Measurements from ENCODE around the gene SMPD3.
A peak's percentile ranks its signal among the peaks of the same experiment; 100 is the strongest.

SMPD3 gene

GRCh38 chr16:68382296-68382718 lies 66.0 kb downstream of the SMPD3 start:
- peaks cover 16% of the 10 kb centered on the region for H3K4me1 ChIP-seq (ENCODE audit: insufficient read depth, low read length, poor library complexity, severe bottlenecking)
- H3F3A ChIP-seq (ENCODE audit: low read depth), result no peaks in the 10 kb centered on the region
- no peaks in the 10 kb centered on the region for H3K36me3 ChIP-seq (ENCODE audit: insufficient read depth, low read length)
- no peaks in the 10 kb centered on the region for H3K9me3 ChIP-seq (ENCODE audit: insufficient read depth, low read depth, low read length)
- H3K79me2 ChIP-seq (ENCODE audit: insufficient read depth, low read length), result no peaks in the 10 kb centered on the region
- no peak overlapping the region for H3K9ac ChIP-seq (ENCODE audit: low read depth, low read length, poor library complexity, severe bottlenecking)
- H3K4me3 ChIP-seq (ENCODE audit: low read length, poor library complexity, severe bottlenecking), result no peak overlapping the region
- H4K20me1 ChIP-seq (ENCODE audit: insufficient read depth, low read length, poor library complexity, severe bottlenecking), result no peaks in the 10 kb centered on the region
- H3K4me2 ChIP-seq (ENCODE audit: low read depth, low read length, poor library complexity, severe bottlenecking), result no peak overlapping the region
- no peaks in the 10 kb centered on the region for H3K27me3 ChIP-seq (ENCODE audit: insufficient read depth, low read length, poor library complexity, severe bottlenecking)
- H3K9me2 ChIP-seq (replicated peaks; ENCODE audit: low read depth, low read length), result no peaks in the 10 kb centered on the region
- no peak overlapping the region for H2AFZ ChIP-seq (ENCODE audit: low read length)
- TF ChIP-seq EZH2phosphoT487 (IDR thresholded peaks at IDR 0.05; ENCODE audit: borderline replicate concordance), result no peak
- TF ChIP-seq, protein P1, sequence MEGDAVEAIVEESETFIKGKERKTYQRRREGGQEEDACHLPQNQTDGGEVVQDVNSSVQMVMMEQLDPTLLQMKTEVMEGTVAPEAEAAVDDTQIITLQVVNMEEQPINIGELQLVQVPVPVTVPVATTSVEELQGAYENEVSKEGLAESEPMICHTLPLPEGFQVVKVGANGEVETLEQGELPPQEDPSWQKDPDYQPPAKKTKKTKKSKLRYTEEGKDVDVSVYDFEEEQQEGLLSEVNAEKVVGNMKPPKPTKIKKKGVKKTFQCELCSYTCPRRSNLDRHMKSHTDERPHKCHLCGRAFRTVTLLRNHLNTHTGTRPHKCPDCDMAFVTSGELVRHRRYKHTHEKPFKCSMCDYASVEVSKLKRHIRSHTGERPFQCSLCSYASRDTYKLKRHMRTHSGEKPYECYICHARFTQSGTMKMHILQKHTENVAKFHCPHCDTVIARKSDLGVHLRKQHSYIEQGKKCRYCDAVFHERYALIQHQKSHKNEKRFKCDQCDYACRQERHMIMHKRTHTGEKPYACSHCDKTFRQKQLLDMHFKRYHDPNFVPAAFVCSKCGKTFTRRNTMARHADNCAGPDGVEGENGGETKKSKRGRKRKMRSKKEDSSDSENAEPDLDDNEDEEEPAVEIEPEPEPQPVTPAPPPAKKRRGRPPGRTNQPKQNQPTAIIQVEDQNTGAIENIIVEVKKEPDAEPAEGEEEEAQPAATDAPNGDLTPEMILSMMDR (conservative IDR thresholded peaks at IDR 0.05; ENCODE audit: low read length), result peak; percentile 73

- H3K4me2 ChIP-seq (ENCODE audit: low read depth, low read length, poor library complexity, severe bottlenecking), result no peak overlapping the region
- H2AFZ ChIP-seq (ENCODE audit: low read length), result no peak overlapping the region
- H3K9me2 ChIP-seq (replicated peaks; ENCODE audit: low read depth, low read length), result no peaks in the 10 kb centered on the region
- no peak overlapping the region for H3K4me3 ChIP-seq (ENCODE audit: low read length, poor library complexity, severe bottlenecking)
- no peaks in the 10 kb centered on the region for H4K20me1 ChIP-seq (ENCODE audit: insufficient read depth, low read length, poor library complexity, severe bottlenecking)
- no peaks in the 10 kb centered on the region for H3K27me3 ChIP-seq (ENCODE audit: insufficient read depth, low read length, poor library complexity, severe bottlenecking)
- no peaks in the 10 kb centered on the region for H3K79me2 ChIP-seq (ENCODE audit: insufficient read depth, low read length)
- no peaks in the 10 kb centered on the region for H3F3A ChIP-seq (ENCODE audit: low read depth)
- H3K9me3 ChIP-seq (ENCODE audit: insufficient read depth, low read depth, low read length), result no peaks in the 10 kb centered on the region
- peaks cover 16% of the 10 kb centered on the region for H3K4me1 ChIP-seq (ENCODE audit: insufficient read depth, low read length, poor library complexity, severe bottlenecking)
- TF ChIP-seq, protein P1 (conservative IDR thresholded peaks at IDR 0.05; ENCODE audit: low read length), result no peak
- TF ChIP-seq EZH2phosphoT487 (IDR thresholded peaks at IDR 0.05; ENCODE audit: borderline replicate concordance), result no peak
- H3K36me3 ChIP-seq (ENCODE audit: insufficient read depth, low read length), result no peaks in the 10 kb centered on the region
- no peak overlapping the region for H3K9ac ChIP-seq (ENCODE audit: low read depth, low read length, poor library complexity, severe bottlenecking)
Measured at GRCh38 chr16:68381363-68381724, 67.0 kb downstream of the SMPD3 start.

- no peaks in the 10 kb centered on the region for H3K27me3 ChIP-seq (ENCODE audit: insufficient read depth, low read length, poor library complexity, severe bottlenecking)
- no peaks in the 10 kb centered on the region for H4K20me1 ChIP-seq (ENCODE audit: insufficient read depth, low read length, poor library complexity, severe bottlenecking)
- no peaks in the 10 kb centered on the region for H3K9me3 ChIP-seq (ENCODE audit: insufficient read depth, low read depth, low read length)
- H3K4me3 ChIP-seq (ENCODE audit: low read length, poor library complexity, severe bottlenecking), result no peak overlapping the region
- no peak overlapping the region for H3K9ac ChIP-seq (ENCODE audit: low read depth, low read length, poor library complexity, severe bottlenecking)
- H3K4me1 ChIP-seq (ENCODE audit: insufficient read depth, low read length, poor library complexity, severe bottlenecking), result peaks cover 16% of the 10 kb centered on the region
- no peaks in the 10 kb centered on the region for H3K79me2 ChIP-seq (ENCODE audit: insufficient read depth, low read length)
- H3K36me3 ChIP-seq (ENCODE audit: insufficient read depth, low read length), result no peaks in the 10 kb centered on the region
- H3K4me2 ChIP-seq (ENCODE audit: low read depth, low read length, poor library complexity, severe bottlenecking), result no peak overlapping the region
- no peaks in the 10 kb centered on the region for H3K9me2 ChIP-seq (replicated peaks; ENCODE audit: low read depth, low read length)
- H2AFZ ChIP-seq (ENCODE audit: low read length), result no peak overlapping the region
- no peaks in the 10 kb centered on the region for H3F3A ChIP-seq (ENCODE audit: low read depth)
- no peak for TF ChIP-seq EZH2phosphoT487 (IDR thresholded peaks at IDR 0.05; ENCODE audit: borderline replicate concordance)
- TF ChIP-seq, protein P1 (conservative IDR thresholded peaks at IDR 0.05; ENCODE audit: low read length), result no peak
Measured at GRCh38 chr16:68380676-68381362, 67.5 kb downstream of the SMPD3 start.

Measured in Loucy (cell line).